Esophagus mucosa (tissue), 1 donor: ENCODE data around the gene CCL19. TPM values are rescaled to one million over a fixed set of nuclear protein-coding genes. Genes with fewer than 3 reads are reported as not detected.

ENCODE experiments used
- ATAC-seq: fragments of 200-7000 bp; cut with Tn5 transposase; one replicate; pipeline ENCODE4 v1.9.1; 2020
- total RNA-seq: library from RNA; stranded (reverse); gene quantifications from one replicate; pipeline ENCODE4 v1.2.4, GENCODE V29; 2023
- donor health status: DM: yes; HTN: yes; CAD: no.

Gene CCL19
- total RNA-seq, 1 donor from 2014 or later = 5.1 TPM

DNA sequence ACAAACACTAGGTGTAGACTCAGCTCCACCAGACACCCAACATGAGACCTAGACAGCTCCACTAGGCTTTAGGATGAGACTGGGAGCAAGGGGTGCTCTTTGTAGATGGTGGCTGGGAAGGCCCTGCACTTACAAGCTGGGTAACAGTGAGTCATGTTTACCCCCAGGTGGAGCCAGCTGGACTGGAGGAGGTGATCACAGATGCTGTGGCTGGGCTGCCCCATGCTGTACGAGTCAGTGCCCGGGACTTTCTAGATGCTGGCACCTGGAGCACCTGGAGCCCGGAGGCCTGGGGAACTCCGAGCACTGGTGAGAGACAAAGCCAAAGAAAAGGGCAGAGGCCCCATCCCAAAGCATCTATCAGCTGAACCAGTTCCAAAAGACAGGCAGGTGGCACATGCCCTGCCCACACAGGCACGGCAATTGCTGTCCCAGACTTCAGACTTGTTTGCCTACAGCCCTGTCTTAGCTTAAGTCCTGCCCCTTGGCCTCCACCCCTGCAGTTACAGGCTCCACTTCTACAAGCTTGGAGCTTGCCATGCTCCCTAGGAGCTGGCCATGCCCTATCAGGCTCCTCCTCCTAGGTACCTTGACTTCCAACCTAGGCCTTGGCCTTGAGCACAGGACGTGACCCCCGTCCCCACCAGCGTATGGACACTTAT is 31.4 kb downstream of the CCL19 start:
- peak; percentile 9 for ATAC-seq

DNA sequence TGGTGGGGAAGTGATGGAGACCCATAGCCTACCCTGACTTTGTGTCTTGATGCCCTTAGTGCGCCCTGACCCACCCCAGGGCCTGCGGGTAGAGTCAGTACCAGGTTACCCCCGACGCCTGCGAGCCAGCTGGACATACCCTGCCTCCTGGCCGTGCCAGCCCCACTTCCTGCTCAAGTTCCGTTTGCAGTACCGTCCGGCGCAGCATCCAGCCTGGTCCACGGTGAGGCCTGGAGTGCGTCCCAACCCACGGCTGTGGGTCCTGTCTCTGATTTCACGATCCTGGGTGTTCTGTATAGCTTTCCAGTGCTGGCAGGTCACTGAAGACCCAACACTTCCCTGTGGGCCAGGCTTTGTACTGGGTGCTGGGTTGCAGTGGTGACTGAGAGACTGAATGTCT is 32.6 kb downstream of the CCL19 start:
- no peak for ATAC-seq

DNA sequence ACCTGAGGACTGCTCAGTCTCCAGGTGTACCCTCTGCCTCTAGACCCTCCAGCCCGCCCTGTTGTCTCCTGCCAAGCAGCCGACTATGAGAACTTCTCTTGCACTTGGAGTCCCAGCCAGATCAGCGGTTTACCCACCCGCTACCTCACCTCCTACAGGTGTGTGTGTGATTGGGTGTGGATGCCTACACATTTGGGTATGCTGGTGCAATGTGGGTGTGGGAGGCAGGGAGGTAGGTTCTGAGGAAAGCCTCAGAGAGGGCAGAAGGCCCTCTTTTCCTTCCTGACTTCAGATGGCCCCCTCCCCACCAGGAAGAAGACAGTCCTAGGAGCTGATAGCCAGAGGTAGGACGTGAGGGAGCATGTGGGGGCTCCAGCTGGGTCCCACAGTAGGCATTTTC is 34.1 kb downstream of the CCL19 start:
- ATAC-seq = no peak

- no peak for ATAC-seq
Observed at GRCh38 chr9:34655394-34655793, 35.7 kb downstream of the CCL19 start.

DNA sequence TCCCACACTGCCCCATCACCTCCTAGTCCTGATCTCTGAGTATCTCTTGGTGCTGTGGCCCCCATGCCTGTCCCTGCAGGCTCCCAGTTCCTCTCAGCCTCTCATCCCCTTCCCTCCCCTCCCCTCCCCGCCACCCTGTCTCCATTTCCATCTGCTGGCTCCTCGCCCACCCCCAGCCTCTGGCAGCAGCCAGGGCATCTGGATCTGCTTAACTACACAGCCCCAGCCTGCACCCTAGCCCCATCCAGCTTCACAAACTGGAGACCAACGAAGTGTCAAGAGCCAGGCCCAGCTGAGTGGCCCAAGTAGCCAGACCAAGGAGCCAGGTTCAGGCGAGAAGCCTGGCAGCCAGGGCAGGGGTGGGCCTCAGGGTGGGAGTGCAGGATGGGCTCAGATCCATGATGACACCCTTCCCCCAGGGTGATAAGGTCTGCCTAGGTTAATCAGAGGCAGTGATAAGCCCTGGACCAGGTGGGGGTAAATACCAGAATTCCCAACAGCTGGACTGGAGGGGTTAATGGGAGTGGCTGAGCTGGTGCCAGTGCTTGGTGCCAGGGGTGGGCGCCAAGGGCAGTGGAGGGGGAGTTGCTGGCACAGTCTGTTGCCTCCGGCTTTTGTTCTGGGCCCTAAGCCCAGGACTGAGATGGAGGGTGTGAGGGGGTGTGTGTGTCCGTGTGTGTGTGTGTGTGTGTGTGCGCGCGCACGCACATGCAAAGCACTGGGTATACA is 36.6 kb downstream of the CCL19 start:
- peak; percentile 10 for ATAC-seq

- ATAC-seq = no peak
Observed at GRCh38 chr9:34653151-34654072, 37.7 kb downstream of the CCL19 start.

GRCh38 chr9:34652602-34653000 is 38.5 kb downstream of the CCL19 start:
- ATAC-seq = no peak

DNA sequence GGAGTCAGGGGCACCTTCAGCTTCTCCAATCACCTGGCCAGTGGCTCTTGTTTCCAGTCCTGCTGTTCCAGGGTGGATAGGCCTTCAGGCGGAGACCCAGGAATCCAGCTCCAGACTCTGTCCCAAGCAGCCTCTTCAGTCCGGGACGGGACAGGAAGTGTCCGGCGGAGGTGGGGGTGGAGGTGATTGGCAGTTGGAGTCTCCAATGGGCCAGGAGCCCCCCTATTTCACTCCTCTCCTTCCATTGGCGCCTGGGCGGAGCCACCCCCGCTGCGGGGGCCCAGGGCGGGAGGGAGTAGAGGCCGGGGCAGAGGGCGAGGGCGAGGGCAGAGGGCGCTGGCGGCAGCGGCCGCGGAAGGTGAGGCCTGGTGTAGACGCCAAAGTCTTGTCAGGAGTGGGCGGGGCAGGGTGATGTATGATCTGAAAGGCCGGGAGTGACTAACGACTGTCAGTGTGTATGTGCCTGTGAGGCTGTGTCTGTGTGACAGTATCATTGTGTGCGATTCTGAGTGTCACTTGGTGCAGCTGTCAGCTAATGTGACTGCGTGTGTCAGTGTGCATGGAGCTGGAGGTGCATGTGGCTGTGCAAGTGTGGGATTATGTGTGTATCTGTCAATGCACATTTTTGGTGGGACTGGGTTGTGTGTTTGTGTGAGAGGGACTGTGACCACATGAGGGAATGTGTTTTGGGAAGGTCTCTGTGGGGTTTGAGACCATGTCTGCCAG is 39.0 kb downstream of the CCL19 start, which contains the start of gene IL11RA:
Gene IL11RA (plus strand): TSS at position 310 of the 726 bp plus-strand sequence. CDS start 3,033 bp downstream, outside the sequence.
- peak; percentile 89 for ATAC-seq

GRCh38 chr9:34651321-34651720 is 39.8 kb downstream of the CCL19 start:
- no peak for ATAC-seq

- ATAC-seq = no peak
Observed at GRCh38 chr9:34650816-34651215, 40.3 kb downstream of the CCL19 start.

DNA sequence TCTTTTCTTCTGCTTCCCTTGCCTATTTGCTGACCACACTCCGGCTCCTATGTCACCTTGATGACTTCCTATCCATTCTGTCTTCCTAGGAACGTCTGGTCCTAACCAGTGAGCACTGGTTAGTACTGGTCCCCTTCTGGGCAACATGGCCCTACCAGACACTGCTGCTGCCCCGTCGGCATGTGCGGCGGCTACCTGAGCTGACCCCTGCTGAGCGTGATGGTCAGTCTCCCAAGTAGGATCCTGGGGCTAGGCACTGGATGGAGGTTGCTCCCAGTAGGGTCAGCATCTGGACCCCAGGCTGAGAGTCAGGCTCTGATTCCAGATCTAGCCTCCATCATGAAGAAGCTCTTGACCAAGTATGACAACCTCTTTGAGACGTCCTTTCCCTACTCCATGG is 42.4 kb downstream of the CCL19 start:
- no peak for ATAC-seq

DNA sequence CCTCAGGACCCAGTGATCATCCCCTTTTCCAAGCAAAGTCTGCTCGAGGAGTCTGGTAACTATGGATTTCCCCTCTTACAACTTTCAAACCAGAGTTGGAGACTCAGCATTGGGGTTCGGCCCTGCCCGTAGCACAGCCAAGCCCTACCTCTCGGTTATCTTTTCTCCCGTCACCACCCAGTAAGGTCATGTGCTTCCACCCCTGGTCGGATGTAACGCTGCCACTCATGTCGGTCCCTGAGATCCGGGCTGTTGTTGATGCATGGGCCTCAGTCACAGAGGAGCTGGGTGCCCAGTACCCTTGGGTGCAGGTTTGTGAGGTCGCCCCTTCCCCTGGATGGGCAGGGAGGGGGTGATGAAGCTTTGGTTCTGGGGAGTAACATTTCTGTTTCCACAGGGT is 43.4 kb downstream of the CCL19 start:
- ATAC-seq = no peak

DNA sequence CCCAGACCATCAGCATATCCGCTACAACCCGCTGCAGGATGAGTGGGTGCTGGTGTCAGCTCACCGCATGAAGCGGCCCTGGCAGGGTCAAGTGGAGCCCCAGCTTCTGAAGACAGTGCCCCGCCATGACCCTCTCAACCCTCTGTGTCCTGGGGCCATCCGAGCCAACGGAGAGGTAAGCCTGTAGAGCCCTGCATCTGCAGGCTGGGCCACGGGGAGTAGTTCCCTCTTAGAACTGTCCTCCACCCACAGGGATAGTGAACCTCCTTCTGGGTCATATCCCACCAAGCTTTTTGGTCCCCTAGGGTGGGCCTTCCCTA is 44.0 kb downstream of the CCL19 start:
- peak; percentile 6 for ATAC-seq

DNA sequence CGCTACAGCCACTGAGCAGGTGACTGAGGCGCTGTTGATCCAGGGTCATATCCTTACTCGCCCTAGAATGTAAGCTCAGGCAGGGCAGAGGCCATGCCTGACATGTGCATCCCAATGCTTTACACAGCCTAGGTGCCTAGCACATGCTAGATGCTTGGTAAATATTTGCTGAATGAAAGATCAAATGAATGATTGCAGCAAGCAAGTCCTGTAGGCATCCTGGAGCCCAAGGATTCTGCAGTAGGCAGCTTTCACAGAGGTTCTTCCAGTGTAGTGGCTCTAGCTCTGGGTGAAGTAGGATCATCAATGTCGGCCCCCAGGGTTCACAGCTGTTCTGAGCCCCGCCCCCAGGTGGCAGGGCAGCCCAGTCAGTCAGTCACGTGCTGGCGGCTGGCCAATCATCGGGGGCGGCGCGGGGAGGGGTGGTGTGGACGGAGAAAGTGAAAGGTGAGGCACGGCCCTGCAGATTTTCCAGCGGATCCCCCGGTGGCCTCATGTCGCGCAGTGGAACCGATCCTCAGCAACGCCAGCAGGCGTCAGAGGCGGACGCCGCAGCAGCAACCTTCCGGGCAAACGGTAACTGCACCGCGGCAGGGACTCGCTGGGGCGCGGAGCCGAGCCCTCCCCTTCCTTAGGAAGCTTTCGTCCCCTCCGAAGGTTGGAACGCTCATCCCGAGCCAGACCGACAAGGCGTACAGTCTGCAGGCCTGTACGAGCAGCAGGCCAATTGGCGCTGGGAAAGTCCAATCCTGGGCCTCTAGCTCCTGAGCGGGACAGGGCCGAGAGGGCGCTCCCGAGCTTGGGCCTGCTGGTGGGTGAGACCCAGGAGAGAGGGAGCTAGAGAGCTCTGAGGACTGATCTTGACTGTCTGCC is 44.6 kb downstream of the CCL19 start, which contains the start of gene GALT:
Gene GALT (plus strand): TSS at position 465 of the 873 bp plus-strand sequence. CDS start 30 bp downstream, at position 495.
- ATAC-seq = peak; percentile 82

DNA sequence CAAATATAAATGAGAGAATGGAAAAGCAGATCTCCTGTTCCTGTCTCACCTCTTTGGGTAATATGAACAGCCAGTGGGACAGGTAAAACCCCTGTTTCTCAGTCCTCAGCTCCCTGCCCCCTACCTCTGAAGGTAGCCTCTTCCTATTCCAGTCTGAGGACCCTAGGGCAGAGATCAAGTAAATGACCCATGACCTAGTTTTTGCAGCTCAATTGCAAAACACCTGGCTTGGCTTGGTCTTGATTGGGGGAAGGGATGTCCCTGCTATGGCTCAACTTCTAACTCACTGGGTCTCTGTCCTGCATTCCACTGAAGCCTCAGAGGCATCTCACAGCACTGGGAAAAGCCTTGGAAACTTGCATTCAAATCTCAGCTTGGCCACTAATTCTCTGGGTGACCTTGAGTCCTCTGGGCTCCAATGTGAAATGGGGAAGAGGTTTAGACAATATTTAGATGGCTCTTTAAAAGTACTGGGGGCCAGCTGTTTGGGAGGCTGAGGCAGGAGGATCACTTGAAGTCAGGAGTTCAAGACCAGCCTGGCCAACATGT is 46.2 kb downstream of the CCL19 start:
- ATAC-seq = no peak

- no peak for ATAC-seq
Observed at GRCh38 chr9:34642679-34643078, 48.4 kb downstream of the CCL19 start.

Other genes with a start within 250 kb of the CCL19 start
- gene FAM219A, start 232.7 kb downstream of the CCL19 start, total RNA-seq = 4.5 TPM
- not detected for gene DNAI1, start 232.5 kb downstream of the CCL19 start, total RNA-seq
- gene ENHO, start 168.3 kb downstream of the CCL19 start, total RNA-seq = 0.24 TPM
- gene CNTFR, start 101.6 kb downstream of the CCL19 start, total RNA-seq = not detected
- 26.3 TPM for gene RPP25L, start 79.2 kb downstream of the CCL19 start, total RNA-seq
- 120 TPM for gene DCTN3, start 70.8 kb downstream of the CCL19 start, total RNA-seq
- gene ARID3C, start 62.2 kb downstream of the CCL19 start, total RNA-seq = not detected
- gene SIGMAR1, start 53.5 kb downstream of the CCL19 start, total RNA-seq = 56.3 TPM
- gene GALT, start 44.6 kb downstream of the CCL19 start, total RNA-seq = 14.6 TPM
- gene IL11RA, start 39.1 kb downstream of the CCL19 start, total RNA-seq = 4.0 TPM
- 0.20 TPM for gene CCL27, start 28.6 kb downstream of the CCL19 start, total RNA-seq
- 18.5 TPM for gene CCL21, start 18.9 kb upstream of the CCL19 start, total RNA-seq